OCI-LY1 (cell line): ENCODE measurements around the gene FBXO39.

Source experiments
- H2AFZ ChIP-seq: fragments of 200-600 bp; sonication (generic), shearing (Covaris generic); 2 replicates; pipeline ENCODE4 v1.6.0; 2014; ENCODE audit warnings: antibody characterized with exemption, mild to moderate bottlenecking, low read length
- H3F3A ChIP-seq: fragments of 200-600 bp; sonication (generic), shearing (Covaris generic); 2 replicates; pipeline ENCODE4 v1.6.0; 2014; ENCODE audit warnings: mild to moderate bottlenecking, antibody characterized with exemption, low read length, moderate library complexity; ENCODE audit not compliant: insufficient read depth
- H3K27ac ChIP-seq: fragments of 200-600 bp; sonication (generic); 2 replicates; pipeline ENCODE4 v1.5.1; 2014; ENCODE audit warnings: low read length, mixed run types, mild to moderate bottlenecking, low read depth; ENCODE audit not compliant: poor library complexity, severe bottlenecking
- H3K27me3 ChIP-seq: fragments of 200-600 bp; sonication (generic); 2 replicates; pipeline ENCODE4 v1.6.0; 2014; ENCODE audit warnings: antibody characterized with exemption, mild to moderate bottlenecking, low read length, moderate library complexity; ENCODE audit not compliant: insufficient read depth
- H3K36me3 ChIP-seq: fragments of 200-600 bp; sonication (generic); 2 replicates; pipeline ENCODE4 v1.6.1; 2014; ENCODE audit warnings: mild to moderate bottlenecking, antibody characterized with exemption, low read length, moderate library complexity, mixed read lengths; ENCODE audit not compliant: insufficient read depth
- H3K4me1 ChIP-seq: fragments of 200-600 bp; sonication (generic); 2 replicates; pipeline ENCODE4 v1.5.1; 2014; ENCODE audit warnings: mild to moderate bottlenecking, low read length, moderate library complexity; ENCODE audit not compliant: insufficient read depth, severe bottlenecking
- H3K4me2 ChIP-seq: fragments of 200-600 bp; sonication (generic), shearing (Covaris generic); 2 replicates; pipeline ENCODE4 v1.6.1; 2014; ENCODE audit warnings: low read length
- H3K4me3 ChIP-seq: fragments of 200-600 bp; sonication (generic); 2 replicates; pipeline ENCODE4 v1.5.1; 2014; ENCODE audit warnings: low read length, low read depth, mild to moderate bottlenecking, mixed read lengths; ENCODE audit not compliant: poor library complexity, severe bottlenecking
- H3K79me2 ChIP-seq: fragments of 200-600 bp; shearing (Covaris generic); 2 replicates; pipeline ENCODE4 v1.6.1; 2016; ENCODE audit warnings: mixed run types, low read length, mixed read lengths; ENCODE audit not compliant: insufficient read depth
- H3K9ac ChIP-seq: fragments of 200-600 bp; sonication (generic), shearing (Covaris generic); 2 replicates; pipeline ENCODE4 v1.6.1; 2014; ENCODE audit warnings: mild to moderate bottlenecking, low read length, mixed read lengths
- H3K9me2 ChIP-seq: fragments of 200-600 bp; sonication (generic), shearing (Covaris generic); 2 replicates; pipeline ENCODE4 v1.6.1; 2014; ENCODE audit warnings: low read depth, mild to moderate bottlenecking, low read length, mixed read lengths
- H3K9me3 ChIP-seq: fragments of 200-600 bp; shearing (Covaris generic); 2 replicates; pipeline ENCODE4 v1.6.1; 2014; ENCODE audit warnings: low read length, mixed read lengths
- H4K20me1 ChIP-seq: fragments of 200-600 bp; sonication (generic), shearing (Covaris generic); 2 replicates; pipeline ENCODE4 v1.6.0; 2016; ENCODE audit warnings: mild to moderate bottlenecking, low read length; ENCODE audit not compliant: insufficient read depth
- EZH2 ChIP-seq: fragments of 200-600 bp; sonication (generic), shearing (Covaris generic); IDR thresholded peaks from 2 replicates; pipeline ENCODE4 v1.8.0; 2017; ENCODE audit warnings: borderline replicate concordance, mixed run types, mild to moderate bottlenecking, antibody characterized with exemption, low read length, moderate library complexity, mixed read lengths
- TF ChIP-seq, protein P1 (sequence below): fragments of 200-600 bp; sonication (generic), shearing (Covaris generic); IDR thresholded peaks from 2 replicates; pipeline ENCODE4 v1.5.1; 2017; ENCODE audit warnings: mild to moderate bottlenecking, antibody characterized with exemption, low read length, moderate library complexity, mixed read lengths

FBXO39 gene

GRCh38 chr17:6799738-6800137 lies 23.7 kb downstream of the FBXO39 start:
- no peaks in the 10 kb centered on the region for H4K20me1 ChIP-seq
- H2AFZ ChIP-seq = no peak overlapping the region
- H3K4me3 ChIP-seq = no peak overlapping the region
- no peak overlapping the region for H3K27ac ChIP-seq
- H3K4me2 ChIP-seq = no peak overlapping the region
- H3K4me1 ChIP-seq = no peaks in the 10 kb centered on the region
- no peak for TF ChIP-seq EZH2
- TF ChIP-seq, protein P1, sequence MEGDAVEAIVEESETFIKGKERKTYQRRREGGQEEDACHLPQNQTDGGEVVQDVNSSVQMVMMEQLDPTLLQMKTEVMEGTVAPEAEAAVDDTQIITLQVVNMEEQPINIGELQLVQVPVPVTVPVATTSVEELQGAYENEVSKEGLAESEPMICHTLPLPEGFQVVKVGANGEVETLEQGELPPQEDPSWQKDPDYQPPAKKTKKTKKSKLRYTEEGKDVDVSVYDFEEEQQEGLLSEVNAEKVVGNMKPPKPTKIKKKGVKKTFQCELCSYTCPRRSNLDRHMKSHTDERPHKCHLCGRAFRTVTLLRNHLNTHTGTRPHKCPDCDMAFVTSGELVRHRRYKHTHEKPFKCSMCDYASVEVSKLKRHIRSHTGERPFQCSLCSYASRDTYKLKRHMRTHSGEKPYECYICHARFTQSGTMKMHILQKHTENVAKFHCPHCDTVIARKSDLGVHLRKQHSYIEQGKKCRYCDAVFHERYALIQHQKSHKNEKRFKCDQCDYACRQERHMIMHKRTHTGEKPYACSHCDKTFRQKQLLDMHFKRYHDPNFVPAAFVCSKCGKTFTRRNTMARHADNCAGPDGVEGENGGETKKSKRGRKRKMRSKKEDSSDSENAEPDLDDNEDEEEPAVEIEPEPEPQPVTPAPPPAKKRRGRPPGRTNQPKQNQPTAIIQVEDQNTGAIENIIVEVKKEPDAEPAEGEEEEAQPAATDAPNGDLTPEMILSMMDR = no peak
- no peaks in the 10 kb centered on the region; the same call in 1 of the 2 replicates for H3K27me3 ChIP-seq
- no peaks in the 10 kb centered on the region for H3F3A ChIP-seq
- H3K79me2 ChIP-seq = no peaks in the 10 kb centered on the region
- H3K9me3 ChIP-seq = no peaks in the 10 kb centered on the region
- H3K36me3 ChIP-seq = no peaks in the 10 kb centered on the region
- no peak overlapping the region for H3K9ac ChIP-seq
- H3K9me2 ChIP-seq = no peaks in the 10 kb centered on the region

DNA sequence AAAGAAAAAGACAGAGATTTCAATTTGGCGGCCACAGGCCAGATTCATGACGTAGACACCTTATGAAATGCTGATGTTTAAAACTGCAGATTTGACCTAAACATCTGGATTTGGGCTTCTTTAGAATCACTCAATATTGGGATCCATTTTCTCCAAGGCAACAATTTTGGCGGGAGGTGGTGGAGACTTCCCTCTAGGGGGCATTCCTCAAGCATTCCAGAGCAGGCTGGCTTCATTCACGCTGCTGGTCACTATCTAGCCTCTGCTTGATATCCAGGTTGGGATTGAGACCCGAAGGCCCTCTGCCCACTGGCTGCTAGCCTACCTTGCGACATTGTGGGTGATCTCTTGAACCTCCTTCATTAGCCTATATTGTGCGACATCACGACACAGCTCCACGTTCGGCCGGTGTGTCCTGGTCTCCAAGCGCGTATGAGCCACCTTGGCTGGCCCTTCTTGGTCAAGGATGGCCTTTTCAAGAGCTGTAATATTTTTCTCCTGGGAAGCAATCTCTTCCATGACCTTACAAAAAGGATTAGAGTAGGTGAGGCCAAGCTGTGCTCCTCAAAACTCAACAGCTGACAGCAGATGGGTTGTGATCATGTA lies 24.5 kb downstream of the FBXO39 start:
- Histone ChIP-seq H4K20me1 (no peaks in the 10 kb centered on the region), H3K9me2 (no peaks in the 10 kb centered on the region), H3F3A (no peaks in the 10 kb centered on the region), H3K27ac (no peak overlapping the region), H3K79me2 (no peaks in the 10 kb centered on the region), H3K4me1 (no peaks in the 10 kb centered on the region), H3K4me3 (no peak overlapping the region), H2AFZ (no peak overlapping the region), H3K36me3 (no peaks in the 10 kb centered on the region), H3K9me3 (no peaks in the 10 kb centered on the region), H3K27me3 (no peaks in the 10 kb centered on the region; the same call in 1 of the 2 replicates), H3K9ac (no peak overlapping the region), H3K4me2 (no peak overlapping the region)
- TF ChIP-seq EZH2 = no peak
- TF ChIP-seq, protein P1 = no peak

GRCh38 chr17:6811510-6811909 lies 35.5 kb downstream of the FBXO39 start:
- H3K79me2 ChIP-seq = no peaks in the 10 kb centered on the region
- no peaks in the 10 kb centered on the region for H3K9me3 ChIP-seq
- no peaks in the 10 kb centered on the region for H3K4me1 ChIP-seq
- H4K20me1 ChIP-seq = no peaks in the 10 kb centered on the region
- TF ChIP-seq, protein P1 = no peak
- no peak for TF ChIP-seq EZH2
- no peak overlapping the region for H2AFZ ChIP-seq
- no peaks in the 10 kb centered on the region for H3F3A ChIP-seq
- no peak overlapping the region for H3K4me2 ChIP-seq
- H3K9me2 ChIP-seq = no peaks in the 10 kb centered on the region
- no peak overlapping the region for H3K27ac ChIP-seq
- H3K4me3 ChIP-seq = no peak overlapping the region
- H3K27me3 ChIP-seq = no peaks in the 10 kb centered on the region
- H3K36me3 ChIP-seq = no peaks in the 10 kb centered on the region
- no peak overlapping the region for H3K9ac ChIP-seq
